Left ventricle myocardium inferior (tissue), 1 donor: ENCODE data around the gene GMNN. TPM values are rescaled to one million over a fixed set of nuclear protein-coding genes. Genes with fewer than 3 reads are reported as not detected.
"Not testable (repeated sequence)": the region's sequence is repeated elsewhere in the genome, so short reads cannot be mapped to it uniquely, and the experiment has no call there.

ENCODE experiments used
- DNase-seq: peaks from one replicate; pipeline ENCODE4 v3.0.0-alpha.2; 2020
- H3K27ac ChIP-seq: fragments of 200-600 bp; replicated peaks from 2 replicates; pipeline ENCODE4 v1.8.0; 2021
- H3K27me3 ChIP-seq: fragments of 200-600 bp; 2 replicates; pipeline ENCODE4 v1.8.0; 2021; ENCODE audit warnings: low read depth
- H3K36me3 ChIP-seq: fragments of 200-600 bp; 2 replicates; pipeline ENCODE4 v1.8.0; 2021
- H3K4me1 ChIP-seq: fragments of 200-600 bp; 2 replicates; pipeline ENCODE4 v1.8.0; 2021
- H3K4me3 ChIP-seq: fragments of 200-600 bp; 2 replicates; pipeline ENCODE4 v1.8.0; 2021; ENCODE audit warnings: mild to moderate bottlenecking, moderate library complexity
- H3K9me3 ChIP-seq: fragments of 200-600 bp; replicated peaks from 2 replicates; pipeline ENCODE4 v1.8.0; 2021
- intact Hi-C: fragments of 100-400 bp; cut with micrococcal nuclease; formaldehyde crosslinking; loops from one replicate; pipeline ENCODE4 v1.11.0; 2022
- total RNA-seq: library from RNA; stranded (reverse); fragmentation: NEBNext Ultra II Directional; extraction: Animal tissue kit (Norgen Biotek cat#: 25700); gene quantifications from one replicate; pipeline ENCODE4 v1.2.1, GENCODE V29; 2021
- TF ChIP-seq, protein P1 (sequence below): fragments of 200-600 bp; IDR thresholded peaks from 2 replicates; pipeline ENCODE4 v1.8.0; 2021; ENCODE audit warnings: antibody characterized with exemption, mild to moderate bottlenecking, borderline replicate concordance
- donor health status: DM: no; HTN: yes; CAD: no; lungs with severe emphysema.

Gene GMNN
- total RNA-seq, 1 donor from 2014 or later = 8.1 TPM

DNA sequence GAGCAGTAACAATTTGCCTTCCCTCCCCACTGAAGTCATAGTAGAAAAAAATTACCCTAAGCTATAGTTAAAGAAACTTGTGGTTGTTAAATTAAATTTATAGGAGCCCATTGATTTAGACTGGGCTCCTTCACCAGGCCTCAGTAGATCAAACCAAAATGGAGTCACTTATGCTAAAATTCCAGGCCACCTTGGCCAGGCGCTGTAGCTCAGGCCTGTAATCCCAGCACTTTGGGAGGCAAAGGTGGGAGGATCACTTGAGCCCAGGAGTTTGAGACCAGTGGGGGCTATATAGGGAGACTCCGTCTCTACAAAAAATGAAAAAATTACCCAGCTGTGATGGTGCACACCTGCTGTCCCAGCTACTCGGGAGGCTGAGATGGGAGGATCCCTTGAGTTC lies 15.0 kb upstream of the GMNN start:
- intact Hi-C loops = no loop called here
- no peak overlapping the region for H3K27ac ChIP-seq
- no peaks in the 10 kb centered on the region for H3K4me1 ChIP-seq
- no peaks in the 10 kb centered on the region for H3K27me3 ChIP-seq
- no peak overlapping the region for H3K4me3 ChIP-seq
- H3K36me3 ChIP-seq = no peaks in the 10 kb centered on the region
- H3K9me3 ChIP-seq = no peaks in the 10 kb centered on the region
- TF ChIP-seq, protein P1, sequence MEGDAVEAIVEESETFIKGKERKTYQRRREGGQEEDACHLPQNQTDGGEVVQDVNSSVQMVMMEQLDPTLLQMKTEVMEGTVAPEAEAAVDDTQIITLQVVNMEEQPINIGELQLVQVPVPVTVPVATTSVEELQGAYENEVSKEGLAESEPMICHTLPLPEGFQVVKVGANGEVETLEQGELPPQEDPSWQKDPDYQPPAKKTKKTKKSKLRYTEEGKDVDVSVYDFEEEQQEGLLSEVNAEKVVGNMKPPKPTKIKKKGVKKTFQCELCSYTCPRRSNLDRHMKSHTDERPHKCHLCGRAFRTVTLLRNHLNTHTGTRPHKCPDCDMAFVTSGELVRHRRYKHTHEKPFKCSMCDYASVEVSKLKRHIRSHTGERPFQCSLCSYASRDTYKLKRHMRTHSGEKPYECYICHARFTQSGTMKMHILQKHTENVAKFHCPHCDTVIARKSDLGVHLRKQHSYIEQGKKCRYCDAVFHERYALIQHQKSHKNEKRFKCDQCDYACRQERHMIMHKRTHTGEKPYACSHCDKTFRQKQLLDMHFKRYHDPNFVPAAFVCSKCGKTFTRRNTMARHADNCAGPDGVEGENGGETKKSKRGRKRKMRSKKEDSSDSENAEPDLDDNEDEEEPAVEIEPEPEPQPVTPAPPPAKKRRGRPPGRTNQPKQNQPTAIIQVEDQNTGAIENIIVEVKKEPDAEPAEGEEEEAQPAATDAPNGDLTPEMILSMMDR = no peak
- no peak for DNase-seq

DNA sequence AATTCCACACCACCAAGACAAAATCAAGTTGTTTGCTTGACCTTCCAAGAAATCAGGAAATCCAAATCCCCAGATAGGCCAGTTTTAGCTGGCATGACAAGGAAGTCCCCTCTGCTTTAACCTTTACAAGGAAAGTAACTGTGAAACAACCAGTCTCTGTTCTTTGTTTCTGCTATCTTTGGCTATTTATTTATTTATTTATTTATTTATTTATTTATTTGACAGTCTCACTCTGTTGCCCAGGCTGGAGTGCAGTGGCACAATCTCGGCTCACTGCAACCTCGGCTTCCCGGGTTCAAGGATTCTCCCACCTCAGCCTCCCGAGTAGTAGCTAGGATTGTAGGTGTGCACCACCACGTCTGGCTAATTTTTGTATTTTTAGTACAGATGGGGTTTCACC lies 14.5 kb upstream of the GMNN start:
- intact Hi-C loops = no loop called here
- H3K4me3 ChIP-seq = no peak overlapping the region
- H3K27me3 ChIP-seq = no peaks in the 10 kb centered on the region
- TF ChIP-seq, protein P1 = no peak
- no peak overlapping the region for H3K27ac ChIP-seq
- no peak for DNase-seq
- H3K36me3 ChIP-seq = no peaks in the 10 kb centered on the region
- H3K4me1 ChIP-seq = no peaks in the 10 kb centered on the region
- no peaks in the 10 kb centered on the region for H3K9me3 ChIP-seq

DNA sequence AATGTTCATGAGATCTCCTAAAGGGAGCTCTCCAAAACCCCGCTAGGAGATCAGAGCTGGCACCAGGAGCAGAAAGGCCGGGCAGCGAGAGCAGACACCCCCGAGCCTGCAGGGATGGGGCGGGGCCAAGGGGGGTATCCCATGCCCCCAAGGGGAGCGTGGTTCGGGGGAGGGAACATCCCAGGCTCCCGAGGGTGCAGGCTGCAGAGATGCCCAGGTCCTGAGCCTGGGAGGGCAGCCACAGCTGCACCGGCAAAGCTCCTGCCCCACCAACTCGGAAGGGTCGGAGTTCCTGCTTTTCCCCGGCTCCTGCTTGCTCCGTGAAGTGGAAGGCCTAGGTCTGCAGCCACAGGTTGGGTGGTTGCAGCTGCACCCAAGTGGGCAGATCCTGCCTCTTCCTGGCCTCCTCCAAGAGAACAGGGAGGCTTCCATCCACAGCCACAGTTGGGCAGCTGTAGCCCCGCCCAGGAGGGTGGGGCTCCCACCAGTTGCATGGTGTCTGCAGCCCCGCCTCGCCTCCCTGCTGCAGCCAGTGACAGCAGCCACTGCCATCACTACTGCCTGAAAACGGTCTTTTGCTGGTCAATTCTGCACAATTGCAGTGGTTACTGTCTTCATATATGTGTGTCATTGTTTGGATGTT lies 13.4 kb upstream of the GMNN start:
- H3K36me3 ChIP-seq = no peaks in the 10 kb centered on the region
- no peaks in the 10 kb centered on the region for H3K9me3 ChIP-seq
- TF ChIP-seq, protein P1 = no peak
- H3K27ac ChIP-seq = no peak overlapping the region
- intact Hi-C loops = no loop called here
- no peaks in the 10 kb centered on the region for H3K27me3 ChIP-seq
- H3K4me1 ChIP-seq = no peaks in the 10 kb centered on the region
- DNase-seq = no peak
- no peak overlapping the region for H3K4me3 ChIP-seq

DNA sequence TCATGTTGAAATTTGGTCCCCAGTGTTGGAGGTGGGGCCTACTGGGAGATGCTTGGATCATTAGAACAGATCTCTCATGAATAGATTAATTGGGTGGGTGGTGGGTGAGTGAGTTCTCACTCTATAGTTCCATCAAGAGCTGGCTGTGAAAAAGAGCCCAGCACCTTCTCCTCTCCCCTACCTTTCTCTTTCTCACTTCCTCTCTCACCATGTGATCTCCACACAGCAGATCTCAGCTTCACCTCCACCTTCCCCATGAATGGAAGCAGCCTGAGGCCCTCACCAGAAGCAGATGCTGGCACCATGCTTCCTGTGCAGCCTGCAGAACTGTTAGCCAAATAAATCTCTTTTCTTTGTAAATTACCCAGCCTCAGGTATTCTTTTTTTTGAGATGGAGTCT lies 12.9 kb upstream of the GMNN start:
- no peak for DNase-seq
- Histone ChIP-seq H3K9me3 (no peaks in the 10 kb centered on the region), H3K27me3 (no peaks in the 10 kb centered on the region), H3K4me3 (no peak overlapping the region), H3K27ac (no peak overlapping the region), H3K4me1 (no peaks in the 10 kb centered on the region), H3K36me3 (no peaks in the 10 kb centered on the region)
- intact Hi-C loops = no loop called here
- TF ChIP-seq, protein P1 = no peak

DNA sequence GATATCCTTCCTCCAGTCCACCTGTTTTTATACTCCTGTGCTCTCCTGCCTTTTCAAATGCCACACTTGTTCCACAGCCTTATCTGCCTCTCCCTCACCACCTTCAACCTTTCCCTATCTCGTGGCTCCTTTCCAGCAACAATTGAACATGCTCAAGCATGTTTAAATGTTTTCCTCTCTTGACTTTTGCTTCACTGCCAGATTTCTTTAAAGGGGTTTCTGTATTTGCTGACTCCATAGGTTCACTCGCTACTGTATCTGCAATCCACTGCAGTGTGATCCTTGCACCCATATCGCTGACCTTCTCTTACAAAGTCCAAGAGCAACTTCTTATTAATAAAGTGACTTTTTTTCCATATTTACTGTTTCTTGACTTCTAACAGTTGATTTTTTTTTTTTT lies 11.2 kb upstream of the GMNN start:
- H3K9me3 ChIP-seq = no peaks in the 10 kb centered on the region
- no peak for DNase-seq
- H3K36me3 ChIP-seq = no peaks in the 10 kb centered on the region
- H3K4me3 ChIP-seq = no peak overlapping the region
- TF ChIP-seq, protein P1 = no peak
- no peaks in the 10 kb centered on the region for H3K4me1 ChIP-seq
- intact Hi-C loops = no loop called here
- no peaks in the 10 kb centered on the region for H3K27me3 ChIP-seq
- no peak overlapping the region for H3K27ac ChIP-seq

DNA sequence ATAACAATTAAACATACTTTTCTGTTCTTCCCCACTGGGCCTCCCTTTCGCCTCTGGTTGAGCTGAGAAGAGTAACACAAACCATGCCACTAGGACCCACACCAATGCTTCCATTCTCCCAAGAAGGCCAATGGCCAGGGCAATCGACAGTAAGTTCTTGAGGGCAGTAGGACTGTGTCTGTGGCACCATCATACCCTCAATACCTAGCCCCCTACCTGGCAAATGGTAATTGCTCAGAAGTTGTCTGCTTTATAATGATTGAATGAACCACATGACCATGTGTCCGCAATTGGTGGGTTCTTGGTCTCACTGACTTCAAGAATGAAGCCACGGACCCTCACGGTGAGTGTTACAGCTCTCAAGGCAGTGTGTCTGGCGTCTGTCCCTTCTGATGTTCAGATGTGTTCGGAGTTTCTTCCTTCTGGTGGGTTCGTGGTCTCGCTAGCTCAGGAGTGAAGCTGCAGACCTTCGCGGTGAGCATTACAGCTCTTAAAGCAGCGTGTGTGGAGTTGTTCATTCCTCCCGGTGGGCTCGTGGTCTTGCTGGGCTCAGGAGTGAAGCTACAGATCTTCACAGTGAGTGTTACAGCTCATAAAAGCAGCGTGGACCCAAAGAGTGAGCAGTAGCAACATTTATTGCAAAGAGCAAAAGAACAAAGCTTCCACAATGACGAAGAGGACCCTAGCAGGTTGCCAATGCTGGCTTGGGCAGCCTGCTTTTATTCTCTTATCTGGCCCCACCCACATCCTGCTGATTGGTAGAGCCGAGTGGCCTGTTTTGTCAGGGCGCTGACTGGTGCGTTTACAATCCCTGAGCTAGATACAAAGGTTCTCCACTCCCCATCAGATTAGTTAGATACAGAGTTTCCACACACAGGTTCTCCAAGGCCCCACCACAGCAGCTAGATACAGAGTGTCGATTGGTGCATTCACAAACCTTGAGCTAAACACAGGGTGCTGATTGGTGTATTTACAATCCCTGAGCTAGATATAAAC lies 9.6 kb upstream of the GMNN start:
- not testable (repeated sequence) for H3K27me3 ChIP-seq, H3K27ac ChIP-seq, H3K9me3 ChIP-seq, H3K4me3 ChIP-seq, H3K4me1 ChIP-seq, DNase-seq, H3K36me3 ChIP-seq
- intact Hi-C loops = loop anchor here (5.0 kb wide), 1 partner anchor 188 kb away; no protein-coding TSS in a partner anchor

DNA sequence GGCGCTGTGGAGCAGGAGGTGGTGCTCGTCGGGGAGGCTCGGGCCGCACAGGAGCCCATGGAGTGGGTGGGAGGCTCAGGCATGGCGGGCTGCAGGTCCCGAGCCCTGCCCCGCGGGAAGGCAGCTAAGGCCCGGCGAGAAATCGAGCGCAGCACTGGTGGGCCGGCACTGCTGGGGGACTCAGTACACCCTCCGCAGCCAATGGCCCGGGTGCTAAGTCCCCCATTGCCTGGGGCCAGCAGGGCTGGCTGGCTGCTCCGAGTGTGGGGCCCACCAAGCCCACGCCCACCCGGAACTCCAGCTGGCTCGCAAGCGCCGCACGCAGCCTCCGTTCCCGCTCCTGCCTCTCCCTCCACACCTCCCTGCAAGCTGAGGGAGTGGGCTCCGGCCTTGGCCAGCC lies 8.8 kb upstream of the GMNN start:
- H3K36me3 ChIP-seq, H3K27me3 ChIP-seq, H3K4me3 ChIP-seq, H3K4me1 ChIP-seq, H3K9me3 ChIP-seq, H3K27ac ChIP-seq, DNase-seq: not testable (repeated sequence)
- intact Hi-C loops = loop anchor here (5.0 kb wide), 1 partner anchor 189 kb away; no protein-coding TSS in a partner anchor
